Measurements from ENCODE around the gene PIGW.

PIGW gene

DNA sequence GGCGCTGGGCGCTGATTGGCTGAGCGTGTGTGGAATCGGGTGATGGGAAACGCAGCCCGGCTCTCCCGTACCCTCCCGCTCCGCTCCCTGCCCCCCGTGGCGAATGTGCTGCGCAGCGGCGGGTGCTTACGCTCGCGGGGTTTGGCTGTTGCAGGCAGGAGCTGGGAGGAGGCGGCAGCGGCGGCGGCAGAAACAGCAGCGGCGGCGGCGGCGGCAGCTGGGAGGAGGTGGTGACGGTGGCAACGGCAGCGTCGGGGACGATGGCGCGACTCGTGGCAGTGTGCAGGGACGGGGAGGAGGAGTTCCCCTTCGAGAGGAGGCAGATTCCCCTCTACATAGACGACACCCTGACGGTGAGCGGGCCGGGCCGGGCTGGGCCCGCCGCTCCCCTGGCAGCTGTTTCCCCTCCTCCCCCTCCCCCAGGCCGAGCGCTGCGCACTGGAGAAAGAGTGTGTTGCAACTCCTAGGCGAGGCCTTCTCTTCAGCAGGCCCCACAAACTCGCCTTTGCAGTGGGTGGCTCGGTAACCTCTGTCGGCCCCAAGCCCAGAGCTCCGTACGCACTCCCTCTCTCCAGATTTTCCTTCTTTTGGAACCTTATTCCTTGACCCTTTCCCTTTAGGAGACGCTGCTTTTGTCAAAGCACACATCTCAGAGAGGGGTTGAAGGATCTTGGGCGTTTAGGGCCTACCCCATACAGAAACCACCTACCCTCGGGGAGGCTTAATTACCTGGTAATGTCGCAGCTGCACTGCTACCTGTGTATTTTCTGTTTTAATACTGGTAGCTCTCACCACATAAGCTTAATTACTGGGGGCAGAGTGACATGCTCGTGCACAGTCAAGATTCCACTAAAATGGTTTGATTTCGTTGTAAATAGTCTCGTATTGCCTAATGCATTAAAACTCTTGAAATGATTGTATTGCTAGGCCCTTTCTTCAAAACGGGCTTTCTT lies 11.0 kb downstream of the PIGW start:
- DNase-seq (ENCODE audit: low read depth in 3 of 3), result peak; percentile 92 to 96 (median 93)

DNA sequence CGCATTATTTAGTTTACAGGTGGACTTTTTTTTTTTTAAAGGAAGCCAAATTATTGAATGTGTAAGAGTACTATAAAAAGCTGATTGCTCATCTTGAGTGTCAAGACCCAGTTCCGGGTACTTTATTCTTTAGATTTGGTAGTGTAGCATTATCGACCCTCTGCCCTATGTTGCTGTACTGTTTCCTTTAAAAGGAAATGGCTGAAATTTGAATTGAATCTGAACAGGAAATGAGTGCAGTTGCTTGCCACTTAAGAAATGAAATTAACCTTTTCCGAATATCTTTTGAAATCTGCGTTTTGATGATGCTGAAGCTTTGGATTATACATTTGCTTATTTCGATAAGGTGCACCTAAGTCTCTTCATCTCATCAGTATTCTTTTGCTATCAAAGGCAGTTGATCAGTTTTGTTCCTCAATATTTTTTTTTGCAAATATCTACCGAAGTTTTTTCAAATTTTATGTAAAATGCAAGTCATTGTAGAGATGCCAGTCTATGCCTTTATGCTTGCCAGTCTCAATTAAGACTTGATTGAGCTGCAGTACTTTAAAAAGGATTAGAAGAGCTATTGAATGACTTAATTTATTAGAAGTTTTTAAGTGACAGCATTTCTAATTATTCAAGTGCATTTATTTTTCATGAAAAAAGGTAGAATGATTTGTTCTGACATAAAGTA lies 11.8 kb downstream of the PIGW start:
- no peak for DNase-seq (ENCODE audit: low read depth in 3 of 3)

DNA sequence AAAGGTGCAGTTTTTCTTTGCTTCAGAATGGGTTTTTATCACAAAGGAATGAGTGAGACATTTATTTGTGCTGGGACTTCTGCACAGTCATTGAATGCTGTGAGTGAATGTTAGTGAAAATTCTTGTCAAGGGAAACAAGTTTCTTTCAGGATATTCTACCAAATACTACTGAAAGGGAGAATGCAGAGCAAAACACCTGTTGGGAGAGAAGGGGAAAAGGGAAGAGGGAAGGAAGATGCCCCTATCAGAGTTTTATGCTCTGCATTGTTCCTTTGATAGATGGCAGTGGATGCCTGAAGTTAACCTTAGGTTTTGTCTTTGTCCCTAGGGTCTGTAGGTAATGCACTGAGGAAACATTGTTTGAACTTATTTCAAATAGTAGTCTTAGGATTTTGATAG lies 13.0 kb downstream of the PIGW start:
- no peak for DNase-seq (ENCODE audit: low read depth in 3 of 3)

DNA sequence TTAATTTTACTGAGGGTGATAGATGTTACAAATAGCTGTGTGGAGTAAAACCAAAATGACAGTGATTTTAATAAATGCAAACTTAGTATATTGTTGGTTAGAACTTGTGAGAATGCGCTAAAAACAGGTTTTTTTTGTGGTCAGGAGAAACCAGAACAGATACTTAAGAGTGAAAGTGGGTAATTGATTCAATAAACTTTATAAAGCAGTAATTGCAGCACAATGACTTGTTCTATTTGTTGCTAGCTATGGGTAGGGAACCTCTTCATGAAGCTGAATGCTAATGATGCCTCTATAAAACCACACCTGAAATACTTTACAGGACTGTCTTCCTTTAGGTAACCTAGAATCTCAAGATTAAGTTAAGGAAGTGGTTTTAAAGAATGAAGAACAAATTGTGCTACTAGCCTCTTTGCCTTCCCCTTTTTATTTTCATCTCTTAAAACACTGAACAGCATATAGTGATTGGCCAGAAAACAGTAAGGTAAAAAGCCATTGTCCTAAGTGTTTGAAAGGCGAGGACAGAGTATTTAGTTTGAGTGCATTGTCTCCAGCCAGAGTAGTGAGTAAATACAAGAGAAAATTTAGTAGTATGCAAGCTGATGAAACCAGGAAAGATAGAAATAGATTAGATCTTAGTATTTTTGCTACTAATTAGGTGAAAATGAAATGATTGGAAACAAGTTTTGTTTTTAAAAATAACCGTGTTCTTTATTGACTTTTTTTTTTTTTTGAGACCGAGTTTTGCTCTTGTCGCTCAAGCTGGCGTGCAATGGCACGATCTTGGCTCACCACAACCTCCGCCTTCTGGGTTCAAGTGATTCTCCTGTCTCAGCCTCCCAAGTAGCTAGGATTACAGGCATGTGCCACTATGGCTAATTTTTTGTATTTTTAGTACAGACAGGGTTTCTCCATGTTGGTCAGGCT lies 16.0 kb downstream of the PIGW start:
- no peak for DNase-seq (ENCODE audit: low read depth in 3 of 3)

DNA sequence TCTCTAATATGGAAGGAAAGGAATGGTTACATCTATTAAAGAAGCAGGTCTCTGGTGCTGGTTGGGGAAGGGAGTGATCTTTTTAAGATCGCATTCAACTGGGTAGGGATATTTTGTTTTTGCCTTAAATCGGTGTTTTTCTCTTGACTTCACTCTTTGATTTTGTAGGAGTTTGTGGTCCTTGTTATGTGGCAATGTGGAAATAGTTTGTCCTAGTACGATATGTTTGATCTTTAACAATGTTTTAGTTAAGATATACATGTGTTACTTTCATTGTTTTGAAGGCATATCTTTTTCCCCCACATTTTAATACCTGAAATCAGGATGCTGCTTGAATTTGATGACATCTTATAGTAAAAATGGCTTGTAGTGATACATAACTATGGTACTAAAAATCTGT lies 18.7 kb downstream of the PIGW start:
- DNase-seq (ENCODE audit: low read depth in 3 of 3), result no peak

DNA sequence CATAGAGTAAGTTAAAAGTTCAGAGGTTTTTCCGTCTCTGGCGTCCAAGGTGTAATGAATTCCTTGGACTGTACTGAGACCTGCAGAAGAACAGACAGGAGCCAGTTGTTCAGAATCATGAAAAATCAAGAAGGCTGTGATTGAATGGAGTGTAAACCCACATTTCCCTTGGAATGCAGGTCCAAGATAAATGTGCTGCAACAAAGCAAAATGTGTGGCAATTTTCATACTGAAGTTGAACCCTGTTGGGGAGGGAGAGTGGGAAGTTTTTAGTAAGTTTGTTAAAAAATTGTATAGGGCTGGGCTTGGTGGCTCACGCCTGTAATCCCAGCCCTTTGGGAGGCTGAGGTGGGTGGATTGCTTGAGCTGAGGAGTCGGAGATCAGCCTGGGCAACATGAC lies 31.3 kb downstream of the PIGW start:
- no peak for DNase-seq (ENCODE audit: low read depth in 3 of 3)

DNA sequence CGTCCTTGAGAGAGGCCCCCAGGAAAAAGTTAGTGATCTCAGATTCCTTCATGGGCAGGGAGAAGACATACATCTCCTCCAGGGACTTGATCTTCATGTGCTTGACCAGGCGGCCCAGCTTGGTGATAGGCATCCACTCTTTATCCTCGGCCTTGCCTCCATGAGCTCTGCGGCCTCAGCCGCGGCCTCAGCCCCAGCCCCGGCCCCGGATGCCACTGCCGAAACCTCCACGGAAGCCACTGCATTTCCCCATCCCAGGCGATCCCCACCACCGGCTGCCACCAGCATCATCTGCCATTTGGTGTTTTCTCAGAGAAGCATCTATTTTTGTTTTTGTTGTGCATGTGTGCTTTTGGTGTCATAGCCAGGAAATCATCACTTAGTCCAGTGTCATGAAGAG lies 40.2 kb downstream of the PIGW start:
- DNase-seq (ENCODE audit: low read depth in 3 of 3), result no peak

DNA sequence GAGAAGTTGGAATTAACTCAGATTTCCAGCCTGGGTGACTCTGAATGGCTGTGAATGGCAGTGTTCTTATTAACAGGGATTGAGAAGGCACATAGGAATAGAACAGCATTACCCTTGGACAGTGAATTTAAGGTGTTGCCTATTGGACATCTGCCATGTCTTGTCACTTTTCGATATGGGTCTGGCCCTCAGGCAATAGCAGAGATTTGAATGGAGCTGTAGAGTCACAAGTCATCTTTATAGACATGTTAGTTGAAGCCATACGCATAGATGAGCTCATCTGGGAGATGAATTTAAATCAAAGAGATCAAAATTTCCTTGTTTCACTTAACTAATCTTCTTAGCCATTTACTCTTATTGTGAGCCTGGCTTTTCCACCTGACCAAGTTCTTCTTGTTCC lies 42.0 kb downstream of the PIGW start:
- no peak for DNase-seq (ENCODE audit: low read depth in 3 of 3)

DNA sequence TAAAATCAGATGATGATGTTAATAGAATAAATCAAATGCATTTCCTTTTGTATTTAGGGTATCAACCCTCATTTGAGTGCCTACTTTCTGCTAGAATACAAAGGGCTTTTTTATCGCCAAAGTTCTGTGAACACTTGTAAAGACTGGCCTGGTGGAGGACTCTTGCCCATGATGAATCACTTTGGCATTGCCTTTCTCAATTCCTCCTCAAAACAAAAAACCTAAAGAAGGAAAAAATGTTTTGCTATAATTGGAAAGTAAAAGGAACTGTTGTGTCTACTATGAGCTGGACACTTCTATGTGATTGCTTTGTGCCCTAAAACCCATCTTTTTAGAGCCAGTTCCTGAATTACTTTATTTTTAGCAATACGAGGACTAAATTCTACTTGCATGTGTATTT lies 43.9 kb downstream of the PIGW start:
- no peak for DNase-seq (ENCODE audit: low read depth in 3 of 3)

DNA sequence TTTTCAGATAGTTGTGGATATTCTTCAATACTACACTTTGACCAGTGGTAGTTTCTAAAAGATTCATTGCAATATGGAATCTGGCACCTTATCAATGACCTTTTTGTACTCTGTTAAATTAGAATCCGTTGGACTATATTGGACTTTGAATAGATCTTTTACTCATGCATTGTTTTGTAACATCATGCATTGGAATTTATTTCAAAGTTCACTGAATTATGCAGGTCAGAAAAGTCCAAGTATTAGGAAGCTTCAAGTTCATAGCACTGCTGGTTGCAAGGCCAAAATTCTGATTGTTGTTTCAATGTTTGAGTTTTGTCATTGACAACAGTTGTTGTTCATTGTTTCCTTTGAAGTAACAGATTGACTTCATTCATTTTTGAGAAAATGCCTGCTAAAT lies 49.0 kb downstream of the PIGW start:
- no peak for DNase-seq (ENCODE audit: low read depth in 3 of 3)

DNA sequence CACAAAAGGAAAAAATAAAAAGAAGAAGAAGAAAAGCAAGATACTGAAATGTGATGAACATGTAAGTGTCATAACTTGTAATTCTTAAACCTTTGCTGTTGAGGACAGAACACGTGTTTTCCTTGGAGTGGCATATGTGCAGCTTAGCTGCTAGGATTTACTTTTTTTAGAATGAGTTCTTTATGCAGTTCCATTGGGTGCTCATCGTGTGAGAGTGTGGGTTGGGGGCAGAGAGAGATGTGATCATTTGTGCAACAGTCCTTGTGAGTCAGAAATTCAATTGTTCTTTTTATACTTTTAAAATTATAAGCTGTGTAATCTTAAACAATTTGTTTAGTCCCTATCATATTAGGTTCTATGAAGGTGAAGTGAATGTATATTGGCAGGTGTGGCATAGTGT lies 51.4 kb downstream of the PIGW start:
- no peak for DNase-seq (ENCODE audit: low read depth in 3 of 3)
